CD8-positive, alpha-beta memory T cell (primary cell): ENCODE measurements around the gene CCDC170. TPM values are rescaled to one million over a fixed set of nuclear protein-coding genes. Genes with fewer than 3 reads are reported as not detected.

Experiments used
- CTCF ChIA-PET: fragments of 350-600 bp; sonication (Branson Sonifier 250); formaldehyde crosslinking; loops from one replicate; lab custom pipeline; 2021; ENCODE audit warnings: antibody characterized with exemption; lab: Charles Lee
- POLR2A ChIA-PET: fragments of 350-600 bp; sonication (Branson Sonifier 250); formaldehyde crosslinking; loops from one replicate; lab custom pipeline; 2021; ENCODE audit warnings: antibody characterized with exemption; lab: Charles Lee
- DNase-seq, 5 donors: peaks; one replicate each; pipeline versions ENCODE4 v3.0.0 to v3.0.0-alpha.2; 2020 to 2022; ENCODE audit warnings: mixed read lengths in 1 of 5
- H3K27ac ChIP-seq: one replicate; pipeline ENCODE4 v1.7.0; 2013; ENCODE audit warnings: low read depth, mild to moderate bottlenecking, low read length, moderate library complexity
- H3K27me3 ChIP-seq: 2 replicates; pipeline ENCODE4 v1.7.0; 2013; ENCODE audit warnings: low read length, mild to moderate bottlenecking; ENCODE audit not compliant: insufficient read depth, poor library complexity, severe bottlenecking
- H3K36me3 ChIP-seq: 2 replicates; pipeline ENCODE4 v1.7.0; 2013; ENCODE audit warnings: mild to moderate bottlenecking, low read length, moderate library complexity; ENCODE audit not compliant: insufficient read depth
- H3K4me1 ChIP-seq: 2 replicates; pipeline ENCODE4 v1.7.0; 2013; ENCODE audit warnings: mild to moderate bottlenecking, low read length, moderate library complexity; ENCODE audit not compliant: insufficient read depth
- H3K4me3 ChIP-seq: 2 replicates; pipeline ENCODE4 v1.7.0; 2013; ENCODE audit warnings: mild to moderate bottlenecking, low read length
- H3K9me3 ChIP-seq: 2 replicates; pipeline ENCODE4 v1.7.0; 2013; ENCODE audit warnings: mild to moderate bottlenecking, low read length
- H3K27ac Mint-ChIP-seq, 8 donors: one replicate each; pipeline ENCODE4 v1.8.0; 2020 to 2021; ENCODE audit warnings: mixed read lengths in 8 of 8, mild to moderate bottlenecking in 6 of 8, inconsistent platforms in 3 of 8, moderate library complexity in 3 of 8
- H3K27me3 Mint-ChIP-seq, 2 donors: one replicate each; pipeline ENCODE4 v1.8.0; 2020 to 2021; ENCODE audit warnings: mixed read lengths in 2 of 2, mild to moderate bottlenecking in 1 of 2, moderate library complexity in 1 of 2
- H3K36me3 Mint-ChIP-seq, 3 donors: one replicate each; pipeline ENCODE4 v1.8.0; 2020 to 2021; ENCODE audit warnings: mixed read lengths in 3 of 3, inconsistent platforms in 1 of 3, mild to moderate bottlenecking in 1 of 3
- H3K4me1 Mint-ChIP-seq, 3 donors: one replicate each; pipeline ENCODE4 v1.8.0; 2020 to 2021; ENCODE audit warnings: mixed read lengths in 3 of 3, inconsistent platforms in 1 of 3, mild to moderate bottlenecking in 1 of 3
- H3K4me3 Mint-ChIP-seq, 7 donors: one replicate each; pipeline ENCODE4 v1.8.0; 2020 to 2021; ENCODE audit warnings: mixed read lengths in 7 of 7, mild to moderate bottlenecking in 6 of 7, moderate library complexity in 4 of 7, inconsistent platforms in 2 of 7
- H3K9me3 Mint-ChIP-seq, 5 donors: one replicate each; pipeline ENCODE4 v1.8.0; 2020 to 2022; ENCODE audit warnings: mixed read lengths in 5 of 5, mild to moderate bottlenecking in 3 of 5, moderate library complexity in 2 of 5, inconsistent platforms in 1 of 5
- polyA plus RNA-seq: library from polyadenylated mRNA; unstranded; fragments of 300-500 nt; fragmentation: Illumina TruSeq; gene quantifications from one replicate; pipeline ENCODE4 v1.2.3, GENCODE V29; 2021
- total RNA-seq, 2 experiments: library from RNA; stranded (reverse); gene quantifications; one replicate each; pipeline ENCODE4 v1.2.3, GENCODE V29; 2021

CCDC170 gene
- total and polyA plus RNA-seq, 3 experiments from 2014 or later = not detected

GRCh38 chr6:151616091-151616513 lies 122.3 kb downstream of the CCDC170 start:
- Histone ChIP-seq H3K27ac (no peak overlapping the region), H3K9me3 (no peaks in the 10 kb centered on the region), H3K4me3 (no peak overlapping the region), H3K4me1 (no peaks in the 10 kb centered on the region), H3K36me3 (no peaks in the 10 kb centered on the region), H3K27me3 (no peaks in the 10 kb centered on the region)
- ChIA-PET POLR2A (no interaction called here), CTCF (no interaction called here)
- Mint-ChIP-seq H3K9me3 (peaks cover 0 to 6% (median 3%) of the 10 kb centered on the region in 5 donors), H3K36me3 (peaks cover 0 to 2% (median 0%) of the 10 kb centered on the region in 3 donors), H3K4me3 (no peak overlapping the region), H3K27ac (no peak overlapping the region), H3K27me3 (peaks cover 10 to 35% of the 10 kb centered on the region in 2 donors), H3K4me1 (no peaks in the 10 kb centered on the region)
- no peak for DNase-seq

- Histone ChIP-seq H3K36me3 (no peaks in the 10 kb centered on the region), H3K27me3 (no peaks in the 10 kb centered on the region), H3K4me3 (no peak overlapping the region), H3K9me3 (no peaks in the 10 kb centered on the region), H3K4me1 (no peaks in the 10 kb centered on the region), H3K27ac (no peak overlapping the region)
- CTCF ChIA-PET = no interaction called here
- Mint-ChIP-seq H3K4me1 (no peaks in the 10 kb centered on the region), H3K27ac (no peak overlapping the region), H3K27me3 (peaks cover 10 to 35% of the 10 kb centered on the region in 2 donors), H3K36me3 (peaks cover 0 to 2% (median 0%) of the 10 kb centered on the region in 3 donors), H3K9me3 (peaks cover 0 to 6% (median 3%) of the 10 kb centered on the region in 5 donors), H3K4me3 (no peak overlapping the region)
- DNase-seq = no peak
- POLR2A ChIA-PET = no interaction called here
These were observed 122.8 kb downstream of the CCDC170 start for GRCh38 chr6:151616600-151616999.

GRCh38 chr6:151617539-151617938 lies 123.7 kb downstream of the CCDC170 start:
- peaks cover 0 to 6% (median 3%) of the 10 kb centered on the region in 5 donors for H3K9me3 Mint-ChIP-seq
- ChIA-PET POLR2A (no interaction called here), CTCF (no interaction called here)
- H3K27ac ChIP-seq = no peak overlapping the region
- no peak for DNase-seq
- H3K27ac Mint-ChIP-seq = no peak overlapping the region
- H3K4me1 ChIP-seq = no peaks in the 10 kb centered on the region
- no peaks in the 10 kb centered on the region for H3K9me3 ChIP-seq
- H3K36me3 Mint-ChIP-seq = peaks cover 0 to 2% (median 0%) of the 10 kb centered on the region in 3 donors
- H3K4me1 Mint-ChIP-seq = no peaks in the 10 kb centered on the region
- H3K4me3 Mint-ChIP-seq = no peak overlapping the region
- no peak overlapping the region for H3K4me3 ChIP-seq
- peaks cover 6 to 29% of the 10 kb centered on the region in 2 donors for H3K27me3 Mint-ChIP-seq
- no peaks in the 10 kb centered on the region for H3K27me3 ChIP-seq
- no peaks in the 10 kb centered on the region for H3K36me3 ChIP-seq

- DNase-seq = no peak
- no peaks in the 10 kb centered on the region for H3K36me3 ChIP-seq
- Mint-ChIP-seq H3K27ac (no peak overlapping the region), H3K4me1 (no peaks in the 10 kb centered on the region), H3K27me3 (peaks cover 4 to 23% of the 10 kb centered on the region in 2 donors), H3K4me3 (no peak overlapping the region), H3K36me3 (peaks cover 0 to 2% (median 0%) of the 10 kb centered on the region in 3 donors), H3K9me3 (peaks cover 0 to 6% (median 3%) of the 10 kb centered on the region in 5 donors)
- H3K4me1 ChIP-seq = no peaks in the 10 kb centered on the region
- H3K4me3 ChIP-seq = no peak overlapping the region
- H3K9me3 ChIP-seq = no peaks in the 10 kb centered on the region
- CTCF ChIA-PET = interaction anchor here (0.6 kb wide), 1 partner anchor 22 kb away, joined by 3 read pairs; no protein-coding TSS in a partner anchor
- no peaks in the 10 kb centered on the region for H3K27me3 ChIP-seq
- POLR2A ChIA-PET = no interaction called here
- H3K27ac ChIP-seq = no peak overlapping the region
These were observed 124.9 kb downstream of the CCDC170 start for GRCh38 chr6:151618717-151619116.

GRCh38 chr6:151620179-151620578 lies 126.4 kb downstream of the CCDC170 start:
- H3K4me3 ChIP-seq = no peak overlapping the region
- H3K27ac ChIP-seq = no peak overlapping the region
- no peak overlapping the region for H3K4me3 Mint-ChIP-seq
- no peaks in the 10 kb centered on the region for H3K27me3 ChIP-seq
- no peaks in the 10 kb centered on the region for H3K4me1 ChIP-seq
- CTCF ChIA-PET = no interaction called here
- no peaks in the 10 kb centered on the region for H3K36me3 ChIP-seq
- H3K27ac Mint-ChIP-seq = no peak overlapping the region
- H3K36me3 Mint-ChIP-seq = peaks cover 0 to 2% (median 0%) of the 10 kb centered on the region in 3 donors
- DNase-seq = no peak
- no peaks in the 10 kb centered on the region for H3K9me3 ChIP-seq
- peaks cover 0 to 6% (median 0%) of the 10 kb centered on the region in 5 donors for H3K9me3 Mint-ChIP-seq
- H3K27me3 Mint-ChIP-seq = peaks cover 4 to 13% of the 10 kb centered on the region in 2 donors
- H3K4me1 Mint-ChIP-seq = no peaks in the 10 kb centered on the region
- POLR2A ChIA-PET = no interaction called here

- ChIA-PET POLR2A (no interaction called here), CTCF (no interaction called here)
- no peaks in the 10 kb centered on the region for H3K9me3 ChIP-seq
- Mint-ChIP-seq H3K9me3 (no peaks in the 10 kb centered on the region), H3K4me1 (no peaks in the 10 kb centered on the region), H3K27ac (no peak overlapping the region), H3K4me3 (no peak overlapping the region), H3K27me3 (peaks cover 6% of the 10 kb centered on the region in 2 donors), H3K36me3 (no peaks in the 10 kb centered on the region)
- H3K27me3 ChIP-seq = no peaks in the 10 kb centered on the region
- no peak overlapping the region for H3K4me3 ChIP-seq
- no peak overlapping the region for H3K27ac ChIP-seq
- no peak for DNase-seq
- H3K4me1 ChIP-seq = no peaks in the 10 kb centered on the region
- no peaks in the 10 kb centered on the region for H3K36me3 ChIP-seq
These were observed 130.3 kb downstream of the CCDC170 start for GRCh38 chr6:151624071-151624470.

GRCh38 chr6:151624481-151624880 lies 130.7 kb downstream of the CCDC170 start:
- H3K36me3 Mint-ChIP-seq = no peaks in the 10 kb centered on the region
- H3K27ac ChIP-seq = no peak overlapping the region
- H3K4me3 Mint-ChIP-seq = no peak overlapping the region
- no peaks in the 10 kb centered on the region for H3K36me3 ChIP-seq
- DNase-seq = no peak
- H3K9me3 ChIP-seq = no peaks in the 10 kb centered on the region
- H3K4me3 ChIP-seq = no peak overlapping the region
- no peaks in the 10 kb centered on the region for H3K4me1 Mint-ChIP-seq
- no peak overlapping the region for H3K27ac Mint-ChIP-seq
- H3K4me1 ChIP-seq = no peaks in the 10 kb centered on the region
- CTCF ChIA-PET = no interaction called here
- H3K9me3 Mint-ChIP-seq = no peaks in the 10 kb centered on the region
- POLR2A ChIA-PET = no interaction called here
- H3K27me3 ChIP-seq = no peaks in the 10 kb centered on the region
- H3K27me3 Mint-ChIP-seq = peaks cover 6% of the 10 kb centered on the region in 2 donors

GRCh38 chr6:151624900-151625536 lies 131.2 kb downstream of the CCDC170 start:
- H3K27me3 Mint-ChIP-seq = peaks cover 6% of the 10 kb centered on the region in 2 donors
- no peaks in the 10 kb centered on the region for H3K9me3 ChIP-seq
- no peak overlapping the region for H3K27ac ChIP-seq
- H3K27me3 ChIP-seq = no peaks in the 10 kb centered on the region
- DNase-seq = no peak
- no peaks in the 10 kb centered on the region for H3K4me1 ChIP-seq
- no peaks in the 10 kb centered on the region for H3K9me3 Mint-ChIP-seq
- no peak overlapping the region for H3K4me3 ChIP-seq
- H3K36me3 Mint-ChIP-seq = no peaks in the 10 kb centered on the region
- H3K4me1 Mint-ChIP-seq = no peaks in the 10 kb centered on the region
- H3K36me3 ChIP-seq = no peaks in the 10 kb centered on the region
- H3K27ac Mint-ChIP-seq = no peak overlapping the region
- ChIA-PET CTCF (no interaction called here), POLR2A (no interaction called here)
- H3K4me3 Mint-ChIP-seq = no peak overlapping the region
